Body of pancreas (tissue), 4 donors: ENCODE results near the gene CANT1.

ENCODE experiments used
- CTCF ChIP-seq, 7 experiments: fragments of 450-650 bp in 4 of 7; fragments of 200-600 bp in 3 of 7; sonication (generic) in 3 of 7; IDR thresholded peaks; one replicate each; pipeline ENCODE4 v1.5.1; 2016 to 2019; ENCODE audit warnings: antibody characterized with exemption in 7 of 7
- POLR2A ChIP-seq, 3 donors: fragments of 450-650 bp; IDR thresholded peaks; one replicate each; pipeline ENCODE4 v1.6.1; 2016; ENCODE audit warnings: antibody characterized with exemption in 3 of 3, mild to moderate bottlenecking in 2 of 3

- TF ChIP-seq POLR2A (IDR thresholded peaks at IDR 0.05): no peak
- TF ChIP-seq CTCF (IDR thresholded peaks at IDR 0.05): no peak
Measured at GRCh38 chr17:78959803-78960202, 49.8 kb downstream of the CANT1 start.
